ENCODE measurements around the gene FLRT2. TPM values are rescaled to one million over a fixed set of nuclear protein-coding genes. Genes with fewer than 3 reads are reported as not detected.

FLRT2 gene
- total RNA-seq, 1 experiment from 2014 or later = 0.07 TPM

DNA sequence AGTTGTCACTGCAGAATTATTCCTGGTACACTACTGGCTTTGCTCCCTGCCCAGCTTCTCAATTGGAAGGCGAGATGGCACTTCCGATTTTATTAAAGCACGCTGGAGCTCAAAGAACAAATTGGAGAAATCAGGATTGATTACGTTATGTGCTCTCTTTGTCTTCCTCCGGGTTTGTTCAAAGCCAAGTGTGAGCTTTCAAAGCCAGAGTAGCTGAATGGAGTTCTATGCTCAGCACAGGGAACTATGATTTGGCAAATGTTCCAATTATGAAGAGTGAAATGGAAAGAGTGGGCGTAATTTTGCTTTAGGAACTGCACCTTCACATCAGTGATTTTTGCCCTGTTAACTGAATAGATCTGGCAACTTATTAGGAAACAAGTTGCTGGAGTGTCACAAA lies 72.4 kb downstream of the FLRT2 start:
- Histone ChIP-seq H3K27ac (ENCODE audit: low read length) (no peak overlapping the region), H3F3A (ENCODE audit: low read length, unreplicated experiment) (no peaks in the 10 kb centered on the region), H3K27me3 (ENCODE audit: low read length) (no peaks in the 10 kb centered on the region), H3K36me3 (ENCODE audit: low read depth, low read length) (no peaks in the 10 kb centered on the region), H3K9ac (ENCODE audit: low read length) (no peak overlapping the region), H3K9me3 (ENCODE audit: low read length) (0 out of 2 replicates have a peak, but pooled peaks cover 3% of the 10 kb centered on the region), H3K4me2 (ENCODE audit: low read length) (no peak overlapping the region), H2AFZ (ENCODE audit: low read length) (no peak overlapping the region), H4K20me1 (ENCODE audit: low read length) (no peaks in the 10 kb centered on the region), H3K9me2 (replicated peaks; ENCODE audit: low read length) (no peaks in the 10 kb centered on the region), H3K4me3 (ENCODE audit: low read length) (no peak overlapping the region), H3K4me1 (ENCODE audit: insufficient read depth, low read length) (no peaks in the 10 kb centered on the region), H3K79me2 (ENCODE audit: low read length) (no peaks in the 10 kb centered on the region)
- TF ChIP-seq EZH2phosphoT487 (IDR thresholded peaks at IDR 0.05; ENCODE audit: borderline replicate concordance, low read length) = no peak
- TF ChIP-seq EZH2 (IDR thresholded peaks at IDR 0.05; ENCODE audit: low read length, unreplicated experiment) = no peak
- TF ChIP-seq CTCF (conservative IDR thresholded peaks at IDR 0.05; ENCODE audit: low read depth, low read length) = no peak
- no peak for DNase-seq
- no peak for ATAC-seq
- CTCF ChIA-PET = no interaction called here
- POLR2A ChIA-PET (ENCODE audit: unreplicated experiment) = no interaction called here
- BruUV-seq (replicated peaks) = no TSS peak
- intact Hi-C loops (cut with micrococcal nuclease) = no loop called here

DNA sequence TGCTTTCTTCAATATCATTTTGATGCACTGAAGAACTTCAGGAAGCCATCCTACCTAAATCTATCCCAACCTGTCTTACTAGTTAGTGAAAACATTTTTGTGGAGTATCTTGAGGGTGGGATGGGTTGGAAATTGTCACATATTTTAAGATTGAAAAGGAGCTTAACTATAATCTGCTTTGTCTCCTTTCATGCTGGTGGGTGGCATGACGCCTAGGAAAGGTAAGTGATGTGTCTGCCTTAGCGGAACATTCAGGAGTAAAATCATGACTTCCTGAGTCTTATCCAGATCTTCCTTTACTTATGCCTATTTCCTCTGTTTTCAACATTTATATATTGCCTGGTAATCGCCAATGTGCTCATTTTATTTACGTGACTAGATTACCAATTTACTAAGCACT lies 74.1 kb downstream of the FLRT2 start:
- no peak overlapping the region for H3K27ac ChIP-seq (ENCODE audit: low read length)
- no peak overlapping the region for H3K9ac ChIP-seq (ENCODE audit: low read length)
- H3K27me3 ChIP-seq (ENCODE audit: low read length) = no peaks in the 10 kb centered on the region
- no peaks in the 10 kb centered on the region for H3F3A ChIP-seq (ENCODE audit: low read length, unreplicated experiment)
- ATAC-seq = no peak
- H4K20me1 ChIP-seq (ENCODE audit: low read length) = no peaks in the 10 kb centered on the region
- no peaks in the 10 kb centered on the region for H3K9me2 ChIP-seq (replicated peaks; ENCODE audit: low read length)
- ChIA-PET CTCF (no interaction called here), POLR2A (ENCODE audit: unreplicated experiment) (no interaction called here)
- no peak overlapping the region for H3K4me3 ChIP-seq (ENCODE audit: low read length)
- no peak overlapping the region for H2AFZ ChIP-seq (ENCODE audit: low read length)
- BruUV-seq (replicated peaks) = no TSS peak
- H3K36me3 ChIP-seq (ENCODE audit: low read depth, low read length) = no peaks in the 10 kb centered on the region
- no peaks in the 10 kb centered on the region for H3K4me1 ChIP-seq (ENCODE audit: insufficient read depth, low read length)
- no peak for TF ChIP-seq EZH2 (IDR thresholded peaks at IDR 0.05; ENCODE audit: low read length, unreplicated experiment)
- H3K79me2 ChIP-seq (ENCODE audit: low read length) = no peaks in the 10 kb centered on the region
- H3K9me3 ChIP-seq (ENCODE audit: low read length) = 0 out of 2 replicates have a peak, but pooled peaks cover 3% of the 10 kb centered on the region
- intact Hi-C loops (cut with micrococcal nuclease) = no loop called here
- DNase-seq = no peak
- no peak overlapping the region for H3K4me2 ChIP-seq (ENCODE audit: low read length)

DNA sequence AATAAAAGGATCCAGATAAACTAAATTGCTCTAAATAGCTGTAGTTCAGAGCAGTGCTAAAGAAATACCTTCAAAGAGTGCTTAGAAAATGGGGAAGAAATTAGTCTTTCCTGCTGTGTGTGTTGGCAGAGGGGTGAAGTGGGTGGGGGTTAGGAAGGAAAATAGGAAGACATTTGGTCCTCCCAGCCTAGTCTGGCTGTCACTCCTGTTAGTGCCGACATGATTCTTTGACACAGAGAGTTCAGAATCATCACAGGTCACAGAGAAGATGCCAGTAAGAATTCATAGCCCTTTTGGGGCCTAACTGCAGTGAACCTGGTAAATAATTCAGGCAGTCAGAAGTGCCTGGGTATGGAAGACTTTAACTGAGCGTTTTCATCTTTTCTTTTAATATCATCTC lies 74.8 kb downstream of the FLRT2 start:
- no peak overlapping the region for H3K9ac ChIP-seq (ENCODE audit: low read length)
- no peak overlapping the region for H3K4me2 ChIP-seq (ENCODE audit: low read length)
- ChIA-PET POLR2A (ENCODE audit: unreplicated experiment) (no interaction called here), CTCF (no interaction called here)
- no peaks in the 10 kb centered on the region for H3K4me1 ChIP-seq (ENCODE audit: insufficient read depth, low read length)
- no peaks in the 10 kb centered on the region for H3K36me3 ChIP-seq (ENCODE audit: low read depth, low read length)
- H3K79me2 ChIP-seq (ENCODE audit: low read length) = no peaks in the 10 kb centered on the region
- H3K9me2 ChIP-seq (replicated peaks; ENCODE audit: low read length) = no peaks in the 10 kb centered on the region
- BruUV-seq (replicated peaks) = no TSS peak
- ATAC-seq (no peak), DNase-seq (no peak)
- H4K20me1 ChIP-seq (ENCODE audit: low read length) = no peaks in the 10 kb centered on the region
- no peaks in the 10 kb centered on the region for H3F3A ChIP-seq (ENCODE audit: low read length, unreplicated experiment)
- H3K4me3 ChIP-seq (ENCODE audit: low read length) = no peak overlapping the region
- intact Hi-C loops (cut with micrococcal nuclease) = no loop called here
- TF ChIP-seq EZH2phosphoT487 (IDR thresholded peaks at IDR 0.05; ENCODE audit: borderline replicate concordance, low read length) (no peak), EZH2 (IDR thresholded peaks at IDR 0.05; ENCODE audit: low read length, unreplicated experiment) (no peak), CTCF (conservative IDR thresholded peaks at IDR 0.05; ENCODE audit: low read depth, low read length) (no peak)
- no peak overlapping the region for H2AFZ ChIP-seq (ENCODE audit: low read length)
- no peak overlapping the region for H3K27ac ChIP-seq (ENCODE audit: low read length)
- 0 out of 2 replicates have a peak, but pooled peaks cover 3% of the 10 kb centered on the region for H3K9me3 ChIP-seq (ENCODE audit: low read length)
- no peaks in the 10 kb centered on the region for H3K27me3 ChIP-seq (ENCODE audit: low read length)

Measured in PC-3 (cell line).